ENCODE data around the gene DPRX. TPM values are rescaled to one million over a fixed set of nuclear protein-coding genes. Genes with fewer than 3 reads are reported as not detected.

DPRX gene
- total RNA-seq, 1 experiment from 2014 or later = not detected

- Mint-ChIP-seq H3K36me3 (no peaks in the 10 kb centered on the region), H3K9me3 (no peaks in the 10 kb centered on the region), H3K4me1 (peaks cover 12% of the 10 kb centered on the region), H3K4me3 (no peak overlapping the region), H3K27me3 (ENCODE audit: low read depth) (no peaks in the 10 kb centered on the region; the same call in none of the 2 replicates), H3K27ac (no peak overlapping the region)
- no peak for ATAC-seq
- no peak for DNase-seq (ENCODE audit: low spot score)
- POLR2A ChIA-PET = no interaction called here
- CTCF ChIA-PET = interaction anchor here (1.8 kb wide), 1 partner anchor 26 kb away, joined by 4 read pairs; no protein-coding TSS in a partner anchor
- TF ChIP-seq ZBTB43 (CRISPR knock-in tag; IDR thresholded peaks at IDR 0.05) = no peak
- TF ChIP-seq NFATC4 (CRISPR knock-in tag; IDR thresholded peaks at IDR 0.05) = no peak
- TF ChIP-seq OVOL2 (CRISPR knock-in tag; IDR thresholded peaks at IDR 0.05; ENCODE audit: borderline replicate concordance) = no peak
- TF ChIP-seq USF1 (CRISPR knock-in tag; IDR thresholded peaks at IDR 0.05) = no peak
- TF ChIP-seq TCF7 (CRISPR knock-in tag; IDR thresholded peaks at IDR 0.05; ENCODE audit: low read depth) = no peak
- TF ChIP-seq IRF1 (CRISPR knock-in tag; IDR thresholded peaks at IDR 0.05) = no peak
- no peak for TF ChIP-seq ZNF396 (CRISPR knock-in tag; IDR thresholded peaks at IDR 0.05; ENCODE audit: borderline replicate concordance)
- no peak for TF ChIP-seq GRHL2 (CRISPR knock-in tag; IDR thresholded peaks at IDR 0.05; ENCODE audit: insufficient replicate concordance, severe bottlenecking)
- TF ChIP-seq SP1 (CRISPR knock-in tag; conservative IDR thresholded peaks at IDR 0.05) = no peak
- TF ChIP-seq ZSCAN18 (CRISPR knock-in tag; IDR thresholded peaks at IDR 0.05) = no peak
- no peak for TF ChIP-seq FOXK1 (CRISPR knock-in tag; IDR thresholded peaks at IDR 0.05)
- no peak for TF ChIP-seq ATF6 (CRISPR knock-in tag; IDR thresholded peaks at IDR 0.05)
- TF ChIP-seq SMAD4 (CRISPR knock-in tag; IDR thresholded peaks at IDR 0.05) = no peak
These were observed 3.0 kb downstream of the DPRX start for GRCh38 chr19:53634768-53635167.

GRCh38 chr19:53639471-53639870, 7.7 kb downstream of the DPRX start:
- ChIA-PET CTCF (interaction anchor here (0.7 to 2.5 kb wide), 2 partner anchors 20 to 21 kb away, joined by 3 to 5 read pairs; no protein-coding TSS in a partner anchor), POLR2A (interaction anchor here (0.5 kb wide), 1 partner anchor 9 kb away, joined by 3 read pairs; no protein-coding TSS in a partner anchor)
- Mint-ChIP-seq H3K4me3 (no peak overlapping the region), H3K36me3 (no peaks in the 10 kb centered on the region), H3K27ac (peak overlapping the region; percentile 41; the same call in 1 of the 2 replicates), H3K9me3 (no peaks in the 10 kb centered on the region), H3K4me1 (peaks cover 38% of the 10 kb centered on the region), H3K27me3 (ENCODE audit: low read depth) (no peaks in the 10 kb centered on the region; the same call in 1 of the 2 replicates)
- ATAC-seq (no peak), DNase-seq (ENCODE audit: low spot score) (no peak)
- TF ChIP-seq CREM (CRISPR knock-in tag; IDR thresholded peaks at IDR 0.05) (no peak), ZNF121 (CRISPR knock-in tag; IDR thresholded peaks at IDR 0.05) (no peak), ATF3 (CRISPR knock-in tag; conservative IDR thresholded peaks at IDR 0.05) (no peak), PREB (CRISPR knock-in tag; IDR thresholded peaks at IDR 0.05; ENCODE audit: borderline replicate concordance) (no peak), MLX (CRISPR knock-in tag; IDR thresholded peaks at IDR 0.05) (no peak), E2F1 (CRISPR knock-in tag; IDR thresholded peaks at IDR 0.05) (no peak), FOXK1 (CRISPR knock-in tag; IDR thresholded peaks at IDR 0.05) (no peak), TCF7 (CRISPR knock-in tag; IDR thresholded peaks at IDR 0.05; ENCODE audit: low read depth) (no peak), RELA (CRISPR knock-in tag; IDR thresholded peaks at IDR 0.05; ENCODE audit: borderline replicate concordance) (no peak), ZNF263 (CRISPR knock-in tag; IDR thresholded peaks at IDR 0.05; ENCODE audit: low read depth) (no peak), NR3C1 (CRISPR knock-in tag; conservative IDR thresholded peaks at IDR 0.05; ENCODE audit: low read depth) (no peak), TP53 (CRISPR knock-in tag; IDR thresholded peaks at IDR 0.05) (no peak)

Measured in WTC11 (cell line).